Amniotic stem cell (primary cell): ENCODE results near the gene CXCL3.

Source experiments
- DNase-seq: peaks from one replicate; lab custom pipeline; 2025; lab: John Stamatoyannopoulos, UW

Gene CXCL3

DNA sequence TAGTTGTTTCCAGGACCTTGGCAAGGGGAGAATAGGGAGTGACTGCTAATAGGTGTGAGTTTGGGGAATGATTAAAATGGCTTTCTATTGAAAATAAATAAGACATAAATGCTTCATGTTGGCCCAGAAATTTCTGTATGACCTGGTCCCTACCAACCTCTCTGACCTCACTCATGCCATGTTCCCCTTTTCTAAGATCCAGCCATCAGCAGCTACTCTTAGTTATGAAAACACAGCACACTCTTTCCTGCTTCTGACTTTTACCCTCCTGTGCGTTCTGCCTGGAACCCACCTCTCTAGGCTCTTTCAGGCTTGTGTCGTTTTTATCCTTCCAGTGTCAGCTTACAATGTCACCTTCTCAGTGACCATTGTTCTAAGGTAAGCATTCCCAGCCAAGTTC lies 25.2 kb downstream of the CXCL3 start:
- no peak for DNase-seq

DNA sequence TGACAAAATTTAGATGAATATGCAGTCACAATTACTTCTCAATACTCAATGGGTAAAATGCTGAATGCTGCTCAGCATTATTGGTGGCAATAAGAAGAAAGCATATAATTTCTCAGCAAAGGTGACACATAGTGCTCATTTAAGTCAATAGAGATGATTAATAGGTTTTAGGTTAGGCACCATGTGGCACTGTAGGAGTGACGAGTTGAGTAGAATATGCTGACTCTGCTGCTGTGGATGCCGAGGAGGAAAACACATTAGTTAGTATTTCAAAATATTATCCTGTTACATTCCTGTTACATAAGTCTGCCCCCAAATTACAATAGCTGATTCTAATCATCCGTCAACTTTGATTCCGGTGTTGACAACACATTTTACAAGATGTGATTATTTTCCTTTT lies 26.4 kb downstream of the CXCL3 start:
- no peak for DNase-seq

DNA sequence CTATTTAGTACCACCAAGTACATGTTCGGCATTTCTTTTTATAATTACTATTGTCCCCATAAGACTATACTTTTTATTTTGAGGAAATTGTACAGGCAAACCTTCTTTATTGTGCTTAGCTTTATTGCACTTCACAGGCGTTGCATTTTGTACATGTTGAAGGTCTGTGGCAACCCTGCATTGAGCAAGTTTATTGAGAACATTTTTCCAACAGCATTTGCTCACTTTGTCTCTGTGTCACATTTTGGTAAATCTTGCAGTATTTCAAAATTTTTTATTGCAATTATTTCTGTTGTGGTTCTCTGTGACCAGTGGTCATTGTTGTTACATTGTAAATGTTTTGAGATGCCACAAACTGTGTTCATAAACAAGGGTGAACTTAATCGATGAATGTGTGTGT lies 29.2 kb downstream of the CXCL3 start:
- DNase-seq, result no peak

DNA sequence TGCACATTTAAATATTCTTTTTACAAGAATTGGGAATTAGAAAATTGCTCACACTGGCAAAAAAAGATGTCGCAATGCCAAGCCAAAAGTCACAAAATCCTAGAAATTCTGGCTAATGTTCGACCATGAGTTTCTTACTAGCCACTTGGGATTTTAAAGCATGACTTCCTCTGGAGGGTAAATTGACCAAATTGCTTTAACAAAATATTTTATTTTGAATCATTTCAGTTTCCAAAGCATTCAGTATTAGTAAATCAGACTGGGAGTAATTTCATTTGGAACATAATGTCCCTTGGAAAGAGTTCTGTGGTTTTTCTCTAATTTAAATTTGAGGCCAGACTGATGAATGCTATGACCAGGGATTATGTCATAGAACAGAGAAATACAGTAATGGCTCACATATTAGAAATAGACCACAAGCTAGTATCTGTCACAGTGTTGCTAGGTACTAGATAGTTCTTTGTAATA lies 32.4 kb downstream of the CXCL3 start:
- no peak for DNase-seq

DNA sequence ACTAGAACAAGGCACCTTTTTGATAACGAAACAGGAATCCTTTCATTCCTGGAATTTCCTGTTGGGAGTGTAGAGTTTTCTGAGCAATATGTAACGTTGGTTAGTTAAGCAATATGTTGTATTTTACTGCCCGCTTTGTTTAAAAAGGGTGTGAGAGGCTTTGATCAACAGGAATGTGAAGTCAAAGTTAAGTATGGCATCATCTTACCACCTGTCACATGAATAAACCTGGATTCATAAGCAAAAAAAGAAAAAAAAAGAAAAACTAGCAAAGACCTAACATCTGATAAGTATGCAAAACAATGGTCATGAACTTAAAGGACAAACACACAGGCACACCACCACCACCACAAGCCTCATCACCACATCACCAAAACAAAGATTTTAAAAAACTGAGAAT lies 33.0 kb downstream of the CXCL3 start:
- no peak for DNase-seq

DNA sequence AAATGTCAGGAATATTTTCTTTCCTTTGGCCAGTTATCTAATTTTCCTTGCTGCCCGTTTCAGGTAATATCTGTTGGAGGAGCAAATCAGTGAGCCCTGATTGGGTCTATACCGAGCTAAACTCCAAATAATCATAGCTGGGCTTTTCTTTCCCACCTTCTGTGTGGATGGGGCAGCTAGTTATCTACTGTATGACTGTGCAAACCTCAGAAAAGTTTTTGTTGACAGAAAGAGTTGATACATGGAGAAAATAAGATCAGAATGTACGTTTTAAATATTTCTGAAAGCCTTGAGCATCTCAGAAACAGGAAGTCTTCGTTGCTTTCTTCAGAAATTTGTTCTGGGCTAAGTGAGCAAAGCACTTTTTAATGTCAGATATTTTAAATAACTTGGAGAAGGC lies 33.8 kb downstream of the CXCL3 start:
- DNase-seq, result no peak

DNA sequence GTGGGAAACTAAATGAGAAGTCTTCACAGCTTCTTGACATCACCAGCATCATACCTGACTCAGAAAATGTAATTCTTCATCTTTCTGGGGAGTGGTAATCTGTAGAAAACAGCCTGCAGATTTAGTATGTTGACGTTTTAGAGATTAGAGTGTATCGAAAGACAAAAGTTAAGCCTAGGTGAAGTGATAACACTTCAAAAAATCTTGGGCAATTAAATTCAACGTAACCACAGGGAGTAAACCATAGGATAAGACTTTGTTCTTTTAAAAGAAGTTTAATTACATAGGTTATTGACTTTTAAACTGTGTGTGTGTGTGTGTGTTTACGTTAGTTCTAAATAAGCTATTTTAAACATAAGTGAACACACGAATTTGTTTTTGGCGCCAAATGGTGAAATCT lies 38.2 kb downstream of the CXCL3 start:
- DNase-seq, result no peak

DNA sequence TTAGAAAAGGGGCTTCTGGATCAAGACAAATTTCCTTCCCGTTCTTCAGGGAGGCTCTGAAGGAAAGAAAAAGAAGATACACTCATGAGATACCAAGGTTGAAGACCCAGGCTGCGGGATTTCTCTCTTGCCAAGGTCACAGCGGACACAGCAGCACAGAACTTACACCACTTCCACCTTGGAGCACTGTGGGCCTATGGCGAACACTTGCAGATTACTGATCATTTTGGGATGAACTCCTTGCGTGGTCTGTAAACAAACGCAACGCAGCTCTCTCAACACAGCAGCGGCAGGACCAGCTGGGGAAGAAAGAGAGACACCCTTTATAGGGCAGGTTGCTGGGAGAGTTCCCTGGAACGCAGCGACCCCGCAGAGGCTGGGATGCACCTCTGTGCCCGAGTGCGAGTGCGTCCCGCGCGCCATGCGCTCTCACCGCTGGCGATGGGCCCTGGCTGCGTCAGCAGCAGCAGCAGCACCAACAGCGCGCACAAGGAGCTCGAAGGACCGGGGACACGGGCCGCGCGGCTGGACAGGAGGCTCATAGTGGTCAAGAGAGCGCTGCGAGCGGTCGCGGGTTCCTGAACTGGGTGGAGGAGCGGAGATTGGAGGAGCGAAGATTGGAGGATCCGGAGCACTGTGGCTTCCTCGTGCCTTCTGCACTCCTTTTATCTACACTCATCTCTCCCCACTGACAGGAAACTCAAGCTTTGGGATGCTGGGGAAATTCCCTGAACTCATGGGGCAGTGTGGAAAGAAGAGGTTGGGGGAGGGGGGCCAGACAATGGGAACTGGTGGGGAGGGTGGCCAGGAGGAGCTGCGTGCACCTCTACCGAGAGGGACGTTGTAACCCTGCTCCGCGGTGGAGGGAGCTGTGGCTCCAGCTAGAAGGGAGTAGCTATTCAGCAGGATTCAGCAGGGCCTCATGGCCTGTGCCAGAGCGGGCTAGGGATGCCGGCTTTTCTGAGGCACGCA lies 40.2 kb downstream of the CXCL3 start, which contains the start of gene CXCL5:
CXCL5 (minus strand) TSS at position 638 of the 972 bp plus-strand sequence; CDS start at position 542, 96 bp downstream.
- no peak for DNase-seq

DNA sequence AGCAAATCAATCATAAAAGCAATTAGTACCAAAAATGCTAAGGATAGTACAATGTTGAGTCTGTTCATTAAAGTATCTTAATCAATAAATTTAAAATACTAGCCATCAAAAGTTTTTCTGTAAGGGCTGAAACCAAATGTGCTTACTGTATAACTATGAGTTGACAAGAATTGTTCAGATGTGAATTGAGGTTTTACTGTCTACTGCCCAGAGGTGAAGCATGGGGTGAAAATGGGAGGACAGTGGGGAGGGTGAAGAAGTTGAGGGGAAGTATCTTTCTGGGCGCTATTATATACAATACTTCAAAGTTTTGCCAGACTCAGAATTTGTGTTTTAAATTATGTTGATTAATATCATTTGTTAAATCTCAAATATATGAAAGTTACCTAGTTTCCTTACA lies 46.4 kb downstream of the CXCL3 start:
- DNase-seq, result no peak

DNA sequence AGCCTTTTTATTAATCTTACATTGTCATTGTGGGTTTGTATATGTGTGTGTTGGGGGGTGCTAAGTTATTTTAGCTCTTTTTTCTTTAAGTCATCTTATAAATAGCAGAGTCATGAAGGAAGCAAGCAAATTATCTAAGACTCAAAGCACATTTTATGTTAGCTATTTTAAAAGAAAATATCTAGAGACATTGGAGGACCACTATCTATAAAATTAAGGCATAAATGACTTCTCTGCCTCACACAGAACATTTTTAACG lies 46.8 kb downstream of the CXCL3 start:
- DNase-seq, result no peak

DNA sequence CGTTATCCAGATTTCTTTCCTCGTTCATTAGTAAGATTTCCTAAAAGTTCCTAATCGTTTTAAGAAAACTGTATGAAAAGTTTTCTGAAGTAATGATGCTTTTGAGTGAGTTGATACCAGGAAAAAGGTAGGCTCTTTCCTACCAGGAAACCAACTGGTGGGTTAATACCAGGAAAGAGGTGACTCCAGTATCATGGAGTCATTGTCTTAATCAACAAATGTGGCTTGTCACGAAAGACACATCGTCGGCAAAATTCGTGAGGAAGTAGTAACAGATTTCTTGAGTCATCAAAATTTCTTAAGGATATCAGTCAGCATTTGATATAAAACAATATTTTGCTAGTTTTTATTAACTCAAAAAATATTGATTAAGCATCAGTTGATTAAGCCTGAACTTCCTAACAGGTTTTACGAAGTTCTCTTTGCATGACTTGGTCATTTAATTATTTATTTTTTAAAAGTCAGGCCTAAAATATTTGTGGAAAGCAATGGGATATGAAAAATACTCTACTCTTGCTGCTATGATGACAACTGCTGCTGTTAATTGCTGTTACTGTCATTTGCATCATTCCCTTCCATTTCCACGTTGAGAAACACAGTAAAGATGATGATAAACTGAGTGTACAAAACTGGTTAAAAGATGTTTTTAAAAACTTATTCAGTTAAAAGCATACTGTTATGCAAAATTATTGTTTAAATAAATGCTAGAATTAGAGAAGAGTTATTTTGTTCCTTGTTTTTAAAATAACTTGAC lies 47.3 kb downstream of the CXCL3 start:
- DNase-seq, result no peak

DNA sequence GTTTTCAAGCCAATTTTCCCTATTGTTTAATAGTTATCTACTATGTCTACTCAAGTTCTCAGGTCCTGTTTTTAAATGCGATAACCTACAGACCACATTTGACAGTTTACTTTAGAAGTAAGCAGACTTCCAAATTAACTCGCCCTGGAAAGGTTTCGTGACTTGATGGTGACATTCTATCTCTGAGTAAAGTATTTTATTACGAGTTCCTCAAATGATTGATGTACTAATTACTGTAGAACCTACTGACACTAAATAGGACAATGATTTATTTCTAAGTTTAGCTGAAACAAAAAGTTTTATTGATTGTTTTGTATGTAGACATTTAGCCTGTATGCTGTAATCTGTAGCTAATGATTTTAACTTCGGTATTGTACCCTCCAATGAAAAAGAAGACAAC lies 48.6 kb downstream of the CXCL3 start:
- no peak for DNase-seq

DNA sequence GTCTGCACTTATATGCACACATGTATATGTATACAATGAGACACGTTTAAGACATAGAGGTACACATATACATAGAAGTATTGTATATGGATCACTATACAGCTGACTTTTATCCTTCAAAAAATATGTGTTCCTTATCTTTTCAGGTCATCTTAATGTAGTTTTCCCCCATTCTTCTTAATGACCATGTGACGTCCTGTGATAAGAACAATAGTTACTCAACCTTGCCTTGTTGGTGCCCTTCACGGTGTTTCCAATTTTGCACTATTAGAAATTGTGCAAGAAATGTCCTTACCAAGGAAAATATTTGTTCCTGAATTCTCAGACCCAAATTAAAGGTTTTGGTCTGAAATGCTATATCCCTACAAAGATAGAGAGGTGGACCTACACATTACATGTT lies 49.5 kb downstream of the CXCL3 start:
- no peak for DNase-seq

DNA sequence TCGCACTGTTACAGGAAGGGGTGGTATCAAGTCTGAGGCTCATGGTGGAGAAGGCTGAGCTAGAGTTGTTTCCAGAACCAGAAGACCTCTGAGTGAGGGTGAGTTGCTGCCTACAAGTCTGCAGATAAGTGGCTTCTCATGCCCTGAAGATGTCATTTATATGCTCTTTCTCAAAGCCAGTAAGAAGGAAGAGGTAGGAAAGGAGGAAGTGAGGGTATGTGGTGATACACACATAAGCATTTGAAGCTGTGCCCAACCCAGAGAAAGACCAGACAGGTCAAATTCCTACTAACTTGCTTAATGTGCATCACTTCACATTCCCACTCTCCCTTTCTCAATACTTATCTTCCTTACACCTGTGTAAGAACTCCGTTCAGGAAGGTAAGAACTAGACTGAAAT lies 50.4 kb downstream of the CXCL3 start, which contains the start of gene PPBP:
PPBP (minus strand) TSS at position 130 of the 400 bp plus-strand sequence; CDS start at position 43, 87 bp downstream.
- no peak for DNase-seq
